Measurements from ENCODE around the gene MRPL10.

GRCh38 chr17:47823519-47823918 lies 7.8 kb downstream of the MRPL10 start:
- TF ChIP-seq CTCF (IDR thresholded peaks at IDR 0.05; ENCODE audit: borderline replicate concordance, extremely low read depth, low read length, poor library complexity, severe bottlenecking) (no peak), EZH2 (IDR thresholded peaks at IDR 0.05; ENCODE audit: borderline replicate concordance, low read depth, low read length, severe bottlenecking) (no peak)

Data from DND-41 (cell line).